ENCODE measurements around the gene NEIL1. TPM values are rescaled to one million over a fixed set of nuclear protein-coding genes. Genes with fewer than 3 reads are reported as not detected.
"Not testable (repeated sequence)": the region's sequence is repeated elsewhere in the genome, so short reads cannot be mapped to it uniquely, and the experiment has no call there.

NEIL1 gene
- total RNA-seq, 1 donor from 2014 or later = 21.6 TPM

DNA sequence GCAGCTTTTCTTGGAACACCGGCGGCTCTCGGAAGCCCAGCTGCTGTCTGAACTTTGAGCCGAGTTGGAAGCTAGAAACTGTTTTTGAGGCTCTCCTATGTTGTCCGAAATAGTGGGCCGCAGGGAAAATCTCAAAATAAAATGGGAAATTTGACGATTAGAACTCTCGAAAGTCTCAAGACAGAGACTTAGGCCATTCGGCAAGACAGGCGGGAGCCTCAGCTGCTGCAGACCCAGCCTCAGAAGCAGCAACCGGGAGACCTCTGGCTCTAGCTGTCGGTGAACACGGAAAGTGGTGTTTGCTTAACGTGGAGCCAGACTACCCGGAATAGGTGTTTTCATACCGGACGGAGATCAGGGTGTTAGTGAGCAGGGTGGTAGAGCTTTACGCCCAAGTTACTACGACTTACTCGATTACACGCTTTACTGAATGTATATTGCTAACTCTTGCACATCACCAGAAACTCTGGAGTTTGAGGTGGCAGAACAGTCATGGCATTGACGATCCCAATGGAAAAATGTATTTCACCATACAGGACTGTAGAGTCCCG, 21.9 kb downstream of the NEIL1 start:
- FAIRE-seq = no peak
- peak in 1 of 2 donors; percentile 25 for DNase-seq (ENCODE audit: low spot score in 2 of 2)

DNA sequence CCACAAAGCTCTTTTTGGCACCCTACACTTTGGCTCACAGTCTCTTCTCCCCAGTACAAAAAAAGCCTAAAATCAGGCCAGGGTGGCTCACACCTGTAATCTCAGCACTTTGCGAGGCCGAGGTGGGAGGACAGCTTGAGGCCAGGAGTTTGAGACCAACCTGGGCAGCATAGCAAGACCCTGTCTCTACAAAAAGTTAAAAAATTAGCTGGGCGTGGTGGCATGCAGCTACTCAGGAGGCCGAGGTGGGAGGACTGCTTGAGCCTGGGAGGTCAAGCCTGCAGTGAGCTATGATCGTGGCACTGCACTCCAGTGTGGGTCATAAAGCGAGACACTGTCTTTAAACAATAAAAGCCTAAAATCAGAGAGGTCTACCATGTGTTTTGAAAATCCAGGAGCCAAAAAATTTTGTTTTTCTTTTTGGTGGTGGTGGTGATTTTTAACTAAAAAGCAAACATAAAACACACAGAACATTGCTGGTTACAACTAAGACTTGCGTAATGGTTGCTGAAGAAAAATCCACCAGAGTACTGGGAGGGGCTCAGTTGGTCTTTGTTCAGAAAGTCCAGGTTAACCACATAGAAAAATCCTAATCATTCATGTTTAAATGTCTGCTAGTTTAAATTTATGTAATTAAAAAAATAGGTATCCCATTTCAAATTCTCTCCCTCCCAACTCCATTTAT, 23.2 kb downstream of the NEIL1 start:
- FAIRE-seq (no peak), DNase-seq (ENCODE audit: low spot score in 2 of 2) (no peak)

DNA sequence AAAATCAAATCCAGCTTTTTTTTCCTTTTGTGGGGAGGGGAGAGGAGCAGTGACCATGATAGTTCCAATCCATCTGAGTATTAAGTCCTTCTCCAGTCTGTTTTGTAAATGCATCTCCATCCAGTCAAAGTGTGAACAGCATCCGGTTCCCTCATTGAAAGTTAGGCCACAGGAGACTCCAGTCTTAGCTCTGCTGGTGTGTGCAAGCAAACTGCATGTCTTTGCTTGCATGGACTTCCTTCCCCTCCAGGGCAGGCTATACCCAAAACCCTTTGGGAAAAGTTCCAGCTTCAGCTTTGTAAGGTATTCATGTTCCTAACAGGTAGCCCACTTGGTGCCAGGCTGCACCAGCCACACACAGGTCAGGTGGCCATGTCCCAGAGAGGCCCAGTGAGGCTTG, 24.6 kb downstream of the NEIL1 start:
- no peak for DNase-seq (ENCODE audit: low spot score in 2 of 2)
- FAIRE-seq = no peak

DNA sequence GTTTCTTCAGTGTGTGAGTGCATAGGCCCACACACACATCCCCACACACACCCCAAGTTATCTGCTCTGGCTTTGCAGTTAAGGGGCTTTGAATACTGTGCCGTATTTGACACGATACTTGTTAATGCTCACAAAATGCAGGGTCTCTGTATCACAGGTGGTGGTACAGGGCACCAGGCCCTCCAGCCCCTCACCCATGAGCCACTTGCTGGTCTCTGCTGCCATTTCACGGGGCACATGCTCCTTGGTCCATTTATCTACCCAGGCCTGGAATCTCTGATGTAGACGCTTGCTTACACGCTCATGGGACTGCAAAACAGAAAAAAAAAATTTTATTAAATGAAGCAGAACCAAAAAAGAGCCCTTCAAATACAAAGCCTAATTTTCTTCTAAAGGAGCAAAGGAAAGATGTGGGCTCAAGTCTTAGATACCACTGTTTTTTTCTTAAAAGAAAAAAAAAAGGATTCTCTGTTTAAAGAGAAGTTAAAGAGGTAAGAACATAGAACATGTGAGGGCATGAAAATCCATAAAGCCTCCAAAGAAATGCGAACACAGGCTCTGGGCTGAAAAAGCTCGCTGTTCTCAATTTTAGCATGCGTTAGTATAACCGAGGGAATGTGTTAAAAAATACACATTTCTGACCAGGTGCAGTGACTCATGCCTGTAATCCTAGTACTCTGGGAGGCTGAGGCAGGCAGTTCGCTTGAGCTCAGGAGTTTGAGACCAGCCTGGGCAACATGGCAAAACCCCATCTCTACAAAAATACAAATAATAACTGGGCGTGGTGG, 25.3 kb downstream of the NEIL1 start:
- DNase-seq (ENCODE audit: low spot score in 2 of 2) (no peak), FAIRE-seq (no peak)

DNA sequence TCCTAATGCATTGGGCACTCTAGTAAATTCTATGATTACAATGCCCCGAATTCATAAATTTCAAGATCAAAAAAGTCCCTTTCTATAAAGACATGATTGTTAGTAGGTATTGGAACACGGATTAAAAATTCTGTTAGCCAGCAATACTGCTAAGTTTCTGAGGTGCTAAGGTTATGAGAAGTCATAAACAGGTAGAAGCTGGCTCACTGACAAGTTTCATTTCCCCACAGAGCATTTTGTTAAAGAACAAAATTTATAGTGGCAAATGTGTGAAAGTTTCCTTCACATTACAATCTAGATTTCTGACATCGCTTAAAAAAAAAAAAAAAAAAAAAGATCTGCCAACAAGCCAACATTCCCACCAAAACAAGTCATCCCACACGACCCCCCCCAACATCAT, 33.9 kb downstream of the NEIL1 start:
- DNase-seq (ENCODE audit: low spot score in 2 of 2) (no peak), FAIRE-seq (no peak)

DNA sequence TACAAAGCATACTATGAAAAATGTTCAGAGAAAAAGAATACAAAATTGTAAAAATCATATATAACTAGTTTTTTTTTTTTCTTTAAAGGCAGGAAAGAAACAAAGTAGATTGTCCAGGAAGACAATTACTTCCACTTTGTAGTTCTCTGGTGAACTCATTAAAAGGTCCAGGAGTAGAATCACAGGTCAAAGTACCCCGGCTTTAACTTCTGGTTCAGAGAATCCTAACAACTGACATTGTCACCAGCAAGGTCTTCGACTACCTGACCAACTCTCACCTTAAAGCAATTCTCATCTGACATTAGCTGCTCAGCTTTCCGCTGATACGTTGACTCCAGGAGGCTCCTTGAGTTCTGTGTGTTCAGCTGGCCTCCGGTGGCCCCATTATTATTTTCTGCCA, 37.1 kb downstream of the NEIL1 start:
- not testable (repeated sequence) for DNase-seq (ENCODE audit: low spot score in 2 of 2); FAIRE-seq

DNA sequence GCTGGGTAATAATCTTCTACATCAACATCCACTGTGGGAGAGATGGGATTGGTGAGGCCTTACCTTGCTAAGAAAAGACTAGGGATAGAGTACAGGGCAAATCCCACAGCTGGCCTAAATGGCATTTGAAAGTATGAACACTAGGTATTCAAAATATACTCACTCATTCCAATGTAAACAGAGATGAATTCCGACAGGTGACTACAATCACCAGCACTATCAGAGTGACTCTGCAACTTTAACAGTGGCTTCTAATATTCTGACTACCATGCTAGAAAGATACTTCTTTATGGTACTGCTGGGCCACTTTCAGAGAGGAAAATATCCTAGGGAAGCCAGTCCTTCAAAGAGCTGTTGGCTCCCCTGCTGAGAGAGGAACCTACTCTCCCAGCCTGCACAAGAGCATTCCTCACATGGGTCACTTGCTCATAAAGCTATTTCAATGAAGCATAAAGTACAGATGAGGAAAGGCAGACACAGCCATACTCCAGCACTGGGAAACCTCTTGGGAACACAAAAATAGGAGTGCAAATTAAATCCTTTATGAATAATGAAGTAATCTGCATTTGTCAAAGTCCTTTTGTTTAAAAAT, 43.0 kb downstream of the NEIL1 start:
- FAIRE-seq = no peak
- no peak for DNase-seq (ENCODE audit: low spot score in 2 of 2)

DNA sequence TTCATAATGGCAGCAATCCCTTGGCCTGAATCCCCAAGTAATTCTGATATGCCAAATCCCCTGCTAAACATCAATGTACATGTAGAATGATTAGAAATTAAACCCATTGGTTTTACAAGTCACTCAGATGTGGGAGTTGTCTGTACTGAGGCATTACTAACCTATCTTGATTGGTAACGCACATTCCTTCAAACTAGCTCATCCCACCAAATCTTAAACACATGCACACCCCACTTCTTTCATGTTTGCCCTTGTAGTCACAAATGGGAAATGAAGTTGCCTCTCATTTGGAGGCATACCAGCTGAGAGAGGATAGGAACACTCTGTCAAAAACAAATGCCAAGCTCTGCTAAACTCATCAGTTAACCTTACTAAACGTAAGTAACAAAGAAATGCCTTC, 50.7 kb downstream of the NEIL1 start:
- FAIRE-seq = no peak
- DNase-seq (ENCODE audit: low spot score in 2 of 2) = no peak

DNA sequence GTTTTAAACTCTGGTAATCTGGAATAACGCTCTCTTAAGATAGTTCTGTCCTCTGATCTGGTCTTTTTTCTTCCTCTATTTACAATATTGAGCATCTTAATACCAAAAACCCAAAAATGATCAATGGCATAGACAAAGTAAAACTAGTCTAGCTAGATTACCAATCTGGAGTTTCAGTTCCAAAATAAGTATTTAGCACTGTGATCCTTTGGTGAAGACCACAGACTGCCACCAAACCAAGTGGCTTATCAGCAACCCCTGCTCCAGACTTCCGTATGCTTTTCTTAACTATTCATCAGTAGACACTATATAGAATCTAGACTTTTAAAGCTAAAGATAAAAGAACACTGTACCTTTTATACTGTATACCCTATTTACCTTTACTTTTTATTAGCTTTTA, 57.1 kb downstream of the NEIL1 start:
- FAIRE-seq (no peak), DNase-seq (ENCODE audit: low spot score in 2 of 2) (no peak)

Other genes with a start within 250 kb of the NEIL1 start
- 0.41 TPM for gene C15orf39, start 145.2 kb upstream of the NEIL1 start, total RNA-seq
- gene GOLGA6C, start 88.7 kb upstream of the NEIL1 start, total RNA-seq = not detected
- gene GOLGA6D, start 64.2 kb upstream of the NEIL1 start, total RNA-seq = not detected
- gene COMMD4, start 11.0 kb upstream of the NEIL1 start, total RNA-seq = 21.2 TPM
- 58.7 TPM for gene MAN2C1, start 21.6 kb downstream of the NEIL1 start, total RNA-seq
- 24.9 TPM for gene SIN3A, start 104.7 kb downstream of the NEIL1 start, total RNA-seq
- gene PTPN9, start 232.3 kb downstream of the NEIL1 start, total RNA-seq = 24.9 TPM